Loucy (cell line): ENCODE results near the gene NBEAL2.

Experiments
- H2AFZ ChIP-seq: fragments of 200-600 bp; sonication (generic); 2 replicates; pipeline ENCODE4 v1.6.0; 2016; ENCODE audit warnings: antibody characterized with exemption, mild to moderate bottlenecking, low read length, moderate library complexity
- H3F3A ChIP-seq: fragments of 200-600 bp; 2 replicates; pipeline ENCODE4 v1.6.0; 2016; ENCODE audit warnings: antibody characterized with exemption, low read depth, mild to moderate bottlenecking
- H3K27me3 ChIP-seq: fragments of 200-600 bp; sonication (generic); 2 replicates; pipeline ENCODE4 v1.6.1; 2014; ENCODE audit warnings: low read length, mild to moderate bottlenecking; ENCODE audit not compliant: insufficient read depth, poor library complexity, severe bottlenecking
- H3K36me3 ChIP-seq: fragments of 200-600 bp; sonication (generic); 2 replicates; pipeline ENCODE4 v1.6.1; 2016; ENCODE audit warnings: low read length; ENCODE audit not compliant: insufficient read depth
- H3K4me1 ChIP-seq: fragments of 200-600 bp; sonication (generic); 2 replicates; pipeline ENCODE4 v1.5.1; 2014; ENCODE audit warnings: low read length, mild to moderate bottlenecking; ENCODE audit not compliant: insufficient read depth, poor library complexity, severe bottlenecking
- H3K4me2 ChIP-seq: fragments of 200-600 bp; sonication (generic); 2 replicates; pipeline ENCODE4 v1.6.0; 2014; ENCODE audit warnings: antibody characterized with exemption, low read length, low read depth, mild to moderate bottlenecking; ENCODE audit not compliant: poor library complexity, severe bottlenecking
- H3K4me3 ChIP-seq: fragments of 200-600 bp; sonication (generic); 2 replicates; pipeline ENCODE4 v1.5.1; 2014; ENCODE audit warnings: low read length, mild to moderate bottlenecking, mixed read lengths; ENCODE audit not compliant: poor library complexity, severe bottlenecking
- H3K79me2 ChIP-seq: fragments of 200-600 bp; sonication (generic); 2 replicates; pipeline ENCODE4 v1.6.1; 2014; ENCODE audit warnings: low read length; ENCODE audit not compliant: insufficient read depth
- H3K9ac ChIP-seq: fragments of 200-600 bp; sonication (generic); 2 replicates; pipeline ENCODE4 v1.6.0; 2014; ENCODE audit warnings: mild to moderate bottlenecking, low read depth, low read length, moderate library complexity; ENCODE audit not compliant: poor library complexity, severe bottlenecking
- H3K9me2 ChIP-seq: fragments of 200-600 bp; sonication (generic); replicated peaks from 2 replicates; pipeline ENCODE4 v1.6.1; 2016; ENCODE audit warnings: low read depth, low read length, mixed read lengths
- H3K9me3 ChIP-seq: fragments of 200-600 bp; sonication (generic); 2 replicates; pipeline ENCODE4 v1.6.1; 2014; ENCODE audit warnings: mild to moderate bottlenecking, antibody characterized with exemption, low read length, low read depth; ENCODE audit not compliant: insufficient read depth
- H4K20me1 ChIP-seq: fragments of 200-600 bp; sonication (generic); 2 replicates; pipeline ENCODE4 v1.6.0; 2014; ENCODE audit warnings: antibody characterized with exemption, low read length, mild to moderate bottlenecking; ENCODE audit not compliant: insufficient read depth, poor library complexity, severe bottlenecking
- EZH2phosphoT487 ChIP-seq: fragments of 200-600 bp; IDR thresholded peaks from 2 replicates; pipeline ENCODE4 v1.6.1; 2018; ENCODE audit warnings: antibody characterized with exemption, mild to moderate bottlenecking, moderate library complexity, borderline replicate concordance
- TF ChIP-seq, protein P1 (sequence below): fragments of 200-600 bp; sonication (generic); conservative IDR thresholded peaks from 2 replicates; pipeline ENCODE4 v1.5.1; 2014; ENCODE audit warnings: mild to moderate bottlenecking, antibody characterized with exemption, low read length

NBEAL2 gene

GRCh38 chr3:46933261-46933660 is 46.2 kb upstream of the NBEAL2 start:
- Histone ChIP-seq H3K4me2 (peak overlapping the region; percentile 79), H3K9ac (peak overlapping the region; percentile 73), H3K9me2 (no peaks in the 10 kb centered on the region), H3K9me3 (no peaks in the 10 kb centered on the region; the same call in 1 of the 2 replicates), H2AFZ (no peak overlapping the region), H3K4me1 (peaks cover 62% of the 10 kb centered on the region), H3F3A (peaks cover 13% of the 10 kb centered on the region), H3K27me3 (no peaks in the 10 kb centered on the region), H3K36me3 (peaks cover 50% of the 10 kb centered on the region), H3K79me2 (peaks cover 90% of the 10 kb centered on the region), H3K4me3 (no peak overlapping the region), H4K20me1 (peaks cover 3% of the 10 kb centered on the region)
- TF ChIP-seq EZH2phosphoT487: no peak
- TF ChIP-seq, protein P1, sequence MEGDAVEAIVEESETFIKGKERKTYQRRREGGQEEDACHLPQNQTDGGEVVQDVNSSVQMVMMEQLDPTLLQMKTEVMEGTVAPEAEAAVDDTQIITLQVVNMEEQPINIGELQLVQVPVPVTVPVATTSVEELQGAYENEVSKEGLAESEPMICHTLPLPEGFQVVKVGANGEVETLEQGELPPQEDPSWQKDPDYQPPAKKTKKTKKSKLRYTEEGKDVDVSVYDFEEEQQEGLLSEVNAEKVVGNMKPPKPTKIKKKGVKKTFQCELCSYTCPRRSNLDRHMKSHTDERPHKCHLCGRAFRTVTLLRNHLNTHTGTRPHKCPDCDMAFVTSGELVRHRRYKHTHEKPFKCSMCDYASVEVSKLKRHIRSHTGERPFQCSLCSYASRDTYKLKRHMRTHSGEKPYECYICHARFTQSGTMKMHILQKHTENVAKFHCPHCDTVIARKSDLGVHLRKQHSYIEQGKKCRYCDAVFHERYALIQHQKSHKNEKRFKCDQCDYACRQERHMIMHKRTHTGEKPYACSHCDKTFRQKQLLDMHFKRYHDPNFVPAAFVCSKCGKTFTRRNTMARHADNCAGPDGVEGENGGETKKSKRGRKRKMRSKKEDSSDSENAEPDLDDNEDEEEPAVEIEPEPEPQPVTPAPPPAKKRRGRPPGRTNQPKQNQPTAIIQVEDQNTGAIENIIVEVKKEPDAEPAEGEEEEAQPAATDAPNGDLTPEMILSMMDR: no peak

DNA sequence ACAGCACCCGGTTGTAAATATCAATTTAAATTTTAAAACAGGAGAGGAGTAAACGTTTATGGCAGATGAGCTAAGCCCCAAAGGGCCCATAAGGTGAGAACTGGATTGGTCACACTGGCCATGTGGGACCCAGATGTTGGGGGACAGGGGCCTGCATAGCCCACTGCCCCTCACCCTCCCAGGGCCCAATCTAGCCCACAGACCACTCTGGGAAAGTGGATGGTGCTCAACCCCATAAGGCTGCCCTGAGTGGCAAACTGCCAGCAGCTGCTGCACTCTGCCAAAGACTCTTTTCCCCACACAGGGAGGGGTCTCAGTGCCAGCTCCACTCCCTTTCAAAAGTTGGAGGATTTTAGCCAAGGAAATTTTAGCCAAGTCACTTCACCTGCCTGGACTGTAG is 45.4 kb upstream of the NBEAL2 start:
- H3K36me3 ChIP-seq: peaks cover 52% of the 10 kb centered on the region; the same call in 1 of the 2 replicates
- H4K20me1 ChIP-seq: peaks cover 3% of the 10 kb centered on the region
- no peak overlapping the region for H3K4me2 ChIP-seq
- TF ChIP-seq, protein P1: no peak
- no peak for TF ChIP-seq EZH2phosphoT487
- H3K4me1 ChIP-seq: peaks cover 55% of the 10 kb centered on the region
- no peak overlapping the region for H3K9ac ChIP-seq
- peaks cover 97% of the 10 kb centered on the region for H3K79me2 ChIP-seq
- no peak overlapping the region for H2AFZ ChIP-seq
- H3F3A ChIP-seq: peaks cover 6% of the 10 kb centered on the region; the same call in 1 of the 2 replicates
- H3K27me3 ChIP-seq: no peaks in the 10 kb centered on the region
- H3K9me2 ChIP-seq: no peaks in the 10 kb centered on the region
- no peak overlapping the region for H3K4me3 ChIP-seq
- H3K9me3 ChIP-seq: no peaks in the 10 kb centered on the region; the same call in 1 of the 2 replicates

GRCh38 chr3:46934498-46935167 is 44.8 kb upstream of the NBEAL2 start:
- H3K4me2 ChIP-seq: no peak overlapping the region
- H3K9ac ChIP-seq: no peak overlapping the region
- H3F3A ChIP-seq: 0 out of 2 replicates have a peak, but pooled peaks cover 6% of the 10 kb centered on the region
- H3K79me2 ChIP-seq: peaks cover 97% of the 10 kb centered on the region
- H3K4me3 ChIP-seq: no peak overlapping the region
- H2AFZ ChIP-seq: no peak overlapping the region
- no peaks in the 10 kb centered on the region for H3K9me2 ChIP-seq
- no peak for TF ChIP-seq EZH2phosphoT487
- TF ChIP-seq, protein P1: no peak
- no peaks in the 10 kb centered on the region for H3K27me3 ChIP-seq
- peaks cover 52% of the 10 kb centered on the region; the same call in 1 of the 2 replicates for H3K36me3 ChIP-seq
- H3K9me3 ChIP-seq: no peaks in the 10 kb centered on the region
- peaks cover 49% of the 10 kb centered on the region for H3K4me1 ChIP-seq
- peaks cover 3% of the 10 kb centered on the region for H4K20me1 ChIP-seq
